Activated gamma-delta T cell (primary cell): ENCODE measurements around the gene ROS1.

ENCODE experiments used
- DNase-seq: peaks from one replicate; lab custom pipeline; 2025; lab: John Stamatoyannopoulos, UW

ROS1 gene

DNA sequence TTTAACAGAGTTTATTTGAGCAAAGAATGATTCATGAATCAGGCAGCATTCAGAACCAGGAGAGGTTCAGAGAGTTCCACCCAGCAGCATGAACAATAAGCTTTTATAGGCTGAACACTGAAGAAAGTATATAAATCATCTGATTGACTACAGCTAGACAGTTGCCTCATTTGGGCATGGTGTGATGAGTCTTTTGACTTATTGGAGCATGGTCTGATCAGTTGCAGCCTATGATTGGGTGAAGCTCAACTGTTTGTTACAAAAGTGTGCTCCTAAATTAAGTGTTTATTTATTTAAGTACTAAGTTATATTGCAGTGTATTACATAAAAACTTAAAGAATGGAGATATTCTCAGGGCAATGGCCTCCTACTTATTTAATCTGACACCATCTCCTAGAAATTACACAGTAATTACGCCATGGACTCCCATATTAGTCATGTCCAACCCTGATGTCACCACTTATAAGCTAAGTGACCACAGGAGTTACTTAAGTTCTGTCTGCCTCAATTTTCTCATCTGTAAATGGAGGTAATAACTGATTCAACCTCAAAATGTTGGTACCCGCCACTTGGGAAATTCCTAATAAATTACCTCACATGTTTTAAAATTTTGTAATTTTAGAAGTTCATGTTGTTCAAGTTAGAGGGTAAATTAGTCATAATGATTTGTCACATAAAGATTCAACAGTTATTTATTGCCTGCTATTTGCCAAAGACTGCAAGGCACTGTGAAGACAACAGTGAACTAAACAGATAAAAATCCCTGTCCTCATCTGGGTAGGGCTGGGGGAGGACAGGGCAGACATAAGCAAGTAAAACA, 15.2 kb upstream of the ROS1 start:
- no peak for DNase-seq

DNA sequence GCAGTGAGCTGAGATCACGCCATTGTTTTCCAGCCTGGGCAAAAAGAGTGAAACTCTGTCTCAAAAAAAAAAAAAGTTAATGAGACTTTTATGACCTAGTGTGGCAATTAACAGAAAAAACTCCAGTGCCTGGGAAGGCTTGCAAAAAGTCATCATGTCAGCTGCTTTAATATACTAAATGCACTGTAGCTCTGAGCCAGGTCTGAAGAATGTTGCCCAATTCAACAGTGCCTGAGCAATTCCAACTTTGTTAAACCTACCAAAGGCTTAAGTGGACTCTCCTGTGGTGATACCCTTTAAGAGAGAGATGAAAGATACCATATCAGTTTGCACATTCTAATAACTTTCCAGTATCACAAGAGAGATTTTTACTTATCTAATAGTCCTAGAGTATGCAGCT, 6.5 kb upstream of the ROS1 start:
- DNase-seq: no peak

DNA sequence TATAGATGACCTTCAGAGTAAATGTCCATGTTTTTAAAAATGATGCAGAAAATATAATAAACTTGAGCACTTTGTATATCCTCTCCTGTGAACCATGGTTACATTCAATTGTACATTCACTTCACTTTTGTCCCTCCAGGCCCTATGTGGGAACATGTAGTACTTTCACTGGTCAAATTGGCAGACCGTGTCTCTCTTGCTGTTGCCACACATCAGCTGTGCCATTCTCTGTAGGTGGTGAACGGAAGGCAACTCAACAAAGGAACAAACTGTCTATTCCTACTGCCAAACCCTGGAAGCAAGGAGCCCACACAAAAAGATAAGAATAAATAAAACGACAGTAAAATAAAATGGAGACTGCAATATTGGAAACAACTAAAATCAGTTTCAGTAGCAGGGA, 2.0 kb downstream of the ROS1 start:
- no peak for DNase-seq

DNA sequence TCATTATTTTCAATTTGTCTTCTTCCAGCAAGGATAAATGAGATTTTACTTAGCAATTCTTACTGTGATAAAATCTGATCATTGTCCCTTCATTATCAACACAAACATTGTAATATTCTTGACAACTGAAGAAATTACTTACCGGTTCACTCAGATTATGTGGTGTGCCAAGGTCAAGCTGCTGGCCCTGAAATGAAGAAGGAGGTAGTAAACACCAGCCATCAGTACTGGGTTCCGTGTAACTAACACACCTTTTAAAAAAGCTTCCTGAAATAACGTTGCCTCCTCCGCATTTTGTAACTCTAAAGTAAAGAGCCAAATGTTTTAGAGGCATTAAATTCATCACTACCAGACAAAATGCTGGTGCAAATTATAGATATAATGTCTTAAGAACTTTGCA, 7.4 kb downstream of the ROS1 start:
- no peak for DNase-seq

DNA sequence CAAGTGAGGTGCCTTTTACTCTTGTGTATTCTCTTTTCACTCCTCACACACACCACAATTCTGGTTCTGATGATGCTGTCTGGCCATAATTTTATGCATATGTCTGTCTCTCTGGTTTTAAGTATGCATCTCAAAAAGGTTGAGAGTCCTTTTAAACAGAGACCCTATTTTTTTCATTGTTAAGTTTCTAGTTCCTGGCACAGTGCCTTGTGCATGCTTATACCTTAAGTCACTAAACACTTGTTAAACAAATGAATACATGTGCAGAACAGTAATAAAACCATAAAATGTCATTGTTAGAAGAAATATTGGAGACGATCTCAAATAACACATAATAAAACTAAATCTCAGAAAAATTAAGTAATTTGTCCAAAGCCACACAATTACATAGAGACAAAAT, 7.9 kb downstream of the ROS1 start:
- no peak for DNase-seq

DNA sequence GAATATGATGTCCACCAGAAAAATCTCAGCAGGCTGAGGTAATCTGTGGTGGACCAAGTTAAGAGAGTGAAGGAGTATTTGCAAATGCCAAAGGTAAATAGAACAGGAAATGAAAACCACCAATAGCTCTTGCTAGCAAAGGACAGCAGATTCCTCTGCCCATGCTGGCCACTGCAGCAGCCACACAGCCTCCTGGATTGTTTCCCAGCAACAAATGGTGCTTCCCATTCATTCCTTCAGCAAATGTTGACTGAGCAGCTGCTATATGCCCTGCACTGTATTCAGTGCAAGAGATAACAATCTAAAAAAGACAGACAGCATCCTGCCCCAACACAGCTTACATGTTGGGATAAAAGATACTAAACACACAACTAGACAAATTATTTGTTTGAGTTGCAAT, 11.0 kb downstream of the ROS1 start:
- no peak for DNase-seq

DNA sequence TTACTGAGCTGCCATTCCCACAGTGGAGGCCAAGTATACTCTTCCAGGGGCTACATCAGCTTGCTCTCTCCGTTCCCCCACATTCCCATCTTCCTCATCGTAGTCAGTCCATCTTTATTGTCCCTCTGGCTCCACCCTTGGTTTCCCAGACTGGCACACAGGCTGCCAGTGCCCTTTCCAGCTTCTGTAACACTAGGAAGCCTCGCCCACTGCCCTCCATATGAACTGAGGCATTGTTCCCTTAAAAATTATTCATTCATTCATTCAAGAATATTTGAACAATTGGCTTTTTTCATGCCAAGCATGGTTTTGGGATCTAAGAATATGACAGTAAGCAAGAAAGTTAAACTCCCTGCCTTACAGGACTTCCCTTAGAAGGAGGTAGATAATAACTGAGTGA, 14.3 kb downstream of the ROS1 start:
- DNase-seq: no peak

DNA sequence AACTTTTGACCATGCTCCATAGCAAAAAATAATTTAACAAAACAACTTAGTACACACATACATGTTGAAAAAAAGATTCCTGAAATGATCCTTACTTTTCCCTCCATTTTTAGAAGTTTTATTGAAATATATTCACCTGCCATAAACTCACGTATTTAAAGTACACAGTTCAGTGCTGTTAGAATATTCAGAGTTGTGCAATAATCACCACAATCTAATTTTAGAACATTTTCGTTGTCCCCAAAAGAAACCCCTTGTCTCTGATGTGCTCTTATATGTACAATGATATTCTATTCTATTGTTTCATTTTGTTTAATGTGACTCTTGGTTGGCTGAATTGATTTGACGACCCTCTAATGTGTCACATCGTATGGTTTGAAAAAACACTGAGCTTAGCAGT, 15.9 kb downstream of the ROS1 start:
- DNase-seq: no peak

DNA sequence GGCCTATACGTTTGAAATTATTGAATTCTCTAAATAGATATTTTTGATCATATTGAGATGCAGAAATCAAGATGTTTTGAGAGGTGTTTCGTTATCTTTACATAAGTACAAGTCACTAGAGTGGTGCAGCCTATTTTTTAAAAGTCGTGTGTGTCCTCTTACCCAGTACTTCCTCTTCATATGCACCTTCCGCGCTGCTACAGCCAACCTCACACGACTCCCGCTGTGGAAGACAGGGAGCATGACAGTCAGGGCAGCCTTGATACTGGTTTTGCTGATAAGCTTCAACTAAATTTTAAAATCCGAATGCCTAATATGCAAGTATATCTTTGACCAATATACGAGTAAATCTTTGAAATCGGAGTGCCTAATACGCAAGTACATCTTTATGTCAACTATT, 16.3 kb downstream of the ROS1 start:
- DNase-seq: no peak

DNA sequence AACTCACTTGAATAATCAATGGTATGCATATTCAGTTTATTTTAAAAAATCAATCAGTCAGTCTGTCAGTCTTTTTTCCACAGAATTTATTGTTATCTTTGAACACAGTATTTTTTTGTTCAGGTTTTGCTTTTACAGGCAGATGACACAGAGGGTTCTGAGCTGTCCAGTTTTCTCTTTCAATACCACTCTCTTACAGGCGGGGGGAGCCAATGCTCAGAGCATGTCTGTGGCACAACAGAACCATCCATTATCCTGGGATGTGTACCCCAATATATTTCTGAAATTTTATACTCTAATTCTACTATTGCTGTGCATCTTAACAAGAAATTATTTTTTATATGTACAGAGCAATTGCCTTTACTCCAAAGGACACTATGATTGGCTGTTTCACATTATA, 21.2 kb downstream of the ROS1 start:
- DNase-seq: no peak

DNA sequence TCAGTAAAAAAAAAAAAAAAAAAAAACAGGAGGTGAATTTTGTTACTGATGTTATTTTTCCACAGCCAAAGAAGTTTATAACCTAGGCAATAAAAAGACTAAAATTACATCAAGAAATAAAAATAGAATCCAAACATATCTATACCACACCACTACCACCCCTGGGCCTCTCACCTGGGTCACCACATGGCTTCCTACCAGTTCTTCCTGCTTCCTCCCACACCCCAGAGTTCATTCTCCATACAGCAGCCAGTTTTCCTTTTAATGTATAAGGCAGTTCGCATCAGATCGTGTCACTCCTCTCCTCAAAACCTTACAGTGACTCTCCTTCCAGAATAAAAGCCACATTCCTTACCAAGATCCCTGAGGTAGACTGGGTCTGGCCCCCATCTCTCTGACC, 23.9 kb downstream of the ROS1 start:
- no peak for DNase-seq

DNA sequence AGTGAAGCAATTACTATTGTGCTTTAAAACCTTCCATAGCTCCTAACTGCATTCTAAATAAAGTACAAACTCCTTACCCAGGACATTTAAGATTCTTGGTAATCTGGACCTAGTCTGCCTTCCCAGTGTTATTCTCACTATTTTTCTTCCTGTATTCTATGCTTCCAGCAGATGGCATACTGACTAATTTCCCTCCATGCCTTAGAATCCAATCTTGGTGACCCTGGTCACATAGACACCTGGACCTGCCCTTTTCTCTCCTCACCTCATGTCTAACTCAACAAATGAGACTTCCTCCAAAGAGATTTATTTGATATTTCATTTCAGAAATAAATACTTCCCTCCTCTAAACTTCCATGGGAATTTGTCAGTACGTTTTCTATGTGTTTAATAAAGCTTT, 25.8 kb downstream of the ROS1 start:
- no peak for DNase-seq

DNA sequence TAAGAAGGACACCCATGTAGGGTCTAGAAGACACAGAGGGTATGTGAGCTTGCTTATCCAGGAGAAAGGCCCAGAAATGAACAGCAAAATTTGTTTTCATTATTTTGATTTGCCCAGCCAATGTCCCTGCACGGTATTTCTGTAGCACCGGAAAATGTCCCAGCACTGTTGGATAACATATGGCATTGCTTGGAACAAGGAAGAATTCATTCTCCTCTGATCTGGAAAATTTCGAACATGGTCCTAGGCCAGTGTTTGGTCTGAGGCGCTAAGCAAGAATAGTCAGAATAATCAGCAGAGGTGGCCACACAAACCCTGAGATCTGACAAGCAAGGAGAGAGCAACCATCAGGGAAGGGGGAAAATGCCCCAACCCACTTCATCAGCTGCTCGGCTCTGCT, 26.6 kb downstream of the ROS1 start:
- no peak for DNase-seq

DNA sequence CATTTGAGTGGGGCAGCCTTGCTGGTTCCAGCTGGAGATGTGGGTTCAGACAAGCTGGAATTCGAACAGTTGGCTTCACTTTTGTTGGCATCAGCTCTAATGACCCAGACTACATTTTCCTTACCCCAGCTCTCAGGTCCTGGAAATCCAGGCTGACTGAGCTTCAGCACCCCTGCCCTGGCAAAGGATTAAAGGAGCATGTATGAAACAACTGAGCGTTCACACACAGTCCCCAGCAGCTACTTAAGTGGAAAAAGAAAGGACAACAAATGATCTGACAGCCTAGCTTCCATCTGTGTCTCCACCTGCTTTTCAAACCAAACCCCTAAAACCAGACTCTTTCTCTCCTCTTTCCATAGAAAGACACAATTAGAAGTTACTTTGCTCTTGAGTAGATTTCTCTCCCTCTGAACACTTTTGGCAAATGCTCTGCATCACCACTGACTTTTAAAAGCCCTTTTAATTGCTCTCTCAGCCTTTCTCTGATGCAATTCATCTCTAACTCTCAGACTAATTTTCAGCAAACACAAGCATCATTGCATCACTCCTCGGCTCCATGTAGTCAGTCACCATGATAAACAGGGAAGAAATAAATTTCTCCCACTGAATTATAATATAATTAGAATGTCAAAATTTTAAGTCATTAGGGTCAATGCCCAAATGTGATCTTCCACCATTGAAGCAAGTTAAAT, 28.1 kb downstream of the ROS1 start:
- DNase-seq: no peak

DNA sequence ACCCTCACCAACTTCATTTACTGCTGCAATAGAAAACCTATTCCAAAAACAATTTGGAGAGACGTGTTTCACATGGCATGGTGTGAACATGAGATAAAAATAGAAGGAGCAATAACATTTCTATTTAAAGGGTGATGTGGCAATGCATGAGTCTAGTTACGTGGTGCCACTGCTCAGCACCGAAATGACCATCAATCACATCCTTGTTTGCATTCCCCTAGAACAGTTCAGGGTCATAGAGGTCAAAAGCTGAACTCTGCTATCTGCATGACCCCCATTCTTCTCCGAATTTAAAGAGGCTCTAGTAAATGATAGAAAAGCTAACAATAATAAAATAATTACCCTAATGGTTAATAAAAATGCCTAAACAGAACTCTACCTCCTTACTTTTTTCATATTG, 29.5 kb downstream of the ROS1 start:
- no peak for DNase-seq

DNA sequence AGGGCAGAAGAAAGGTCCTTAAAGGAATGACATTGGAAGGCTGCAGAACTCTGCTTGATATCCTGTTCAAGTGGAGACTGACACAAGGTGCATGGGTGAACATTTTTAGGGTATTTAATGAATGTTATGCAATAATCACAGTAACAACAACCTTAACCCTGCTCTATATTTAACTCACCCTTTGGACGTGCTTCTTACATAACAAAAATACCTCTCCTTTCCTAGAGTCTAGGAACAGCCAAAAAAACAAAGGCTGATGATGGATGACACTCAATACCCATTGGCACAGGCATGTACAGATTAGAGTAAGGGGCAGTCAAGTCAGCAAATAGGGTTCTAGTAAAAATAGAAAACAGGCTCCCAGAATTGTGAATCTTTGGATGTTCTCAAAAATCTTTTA, 30.6 kb downstream of the ROS1 start:
- DNase-seq: no peak

DNA sequence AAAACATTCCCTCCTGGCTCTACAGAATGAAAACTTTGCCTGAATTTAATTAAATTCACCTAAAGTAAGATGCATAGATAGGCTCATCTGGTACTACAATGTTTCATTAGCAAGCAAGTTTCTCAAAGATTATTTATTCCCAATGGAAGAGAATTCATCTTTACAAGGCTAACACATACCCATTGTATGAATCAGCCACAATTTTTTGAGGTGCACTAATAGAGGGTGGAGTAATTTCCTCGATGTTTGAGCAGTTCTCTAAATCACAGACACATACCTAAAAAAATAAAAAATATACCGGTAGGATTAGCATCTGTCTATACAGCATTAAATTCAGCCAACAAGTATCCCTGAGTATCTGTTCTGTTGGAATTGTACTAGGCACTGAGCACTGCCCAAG, 32.7 kb downstream of the ROS1 start:
- no peak for DNase-seq

DNA sequence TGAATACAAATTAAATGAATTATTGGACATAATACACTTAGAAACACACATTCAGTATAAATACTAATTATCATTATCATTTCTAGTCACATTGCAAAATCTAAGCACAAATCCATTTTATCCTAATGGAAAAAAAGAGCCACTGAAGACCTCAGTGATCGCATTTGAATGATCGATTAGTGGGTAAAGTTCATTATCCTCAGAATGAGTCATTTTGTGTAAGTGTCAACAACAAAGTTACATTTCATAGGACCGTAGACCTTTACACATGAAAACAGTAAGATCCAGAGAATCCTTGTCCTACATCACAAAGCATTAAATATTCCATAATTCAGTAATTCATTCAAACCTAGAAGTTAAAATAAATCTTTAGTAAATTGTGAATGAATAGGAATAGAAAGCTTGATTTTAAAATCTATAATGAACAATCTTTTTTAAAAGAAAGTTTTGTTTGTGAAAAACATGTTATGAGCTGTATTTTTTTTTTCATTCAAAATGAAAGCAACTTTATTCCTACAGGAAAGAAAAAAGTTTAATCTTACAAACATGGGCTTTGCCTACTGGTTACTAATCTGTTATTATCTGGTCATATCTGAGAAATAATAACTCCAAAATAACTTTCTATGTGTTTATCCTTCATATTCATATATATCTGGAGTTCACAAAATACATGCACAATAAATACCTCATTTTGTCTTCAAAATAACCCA, 33.7 kb downstream of the ROS1 start:
- no peak for DNase-seq

DNA sequence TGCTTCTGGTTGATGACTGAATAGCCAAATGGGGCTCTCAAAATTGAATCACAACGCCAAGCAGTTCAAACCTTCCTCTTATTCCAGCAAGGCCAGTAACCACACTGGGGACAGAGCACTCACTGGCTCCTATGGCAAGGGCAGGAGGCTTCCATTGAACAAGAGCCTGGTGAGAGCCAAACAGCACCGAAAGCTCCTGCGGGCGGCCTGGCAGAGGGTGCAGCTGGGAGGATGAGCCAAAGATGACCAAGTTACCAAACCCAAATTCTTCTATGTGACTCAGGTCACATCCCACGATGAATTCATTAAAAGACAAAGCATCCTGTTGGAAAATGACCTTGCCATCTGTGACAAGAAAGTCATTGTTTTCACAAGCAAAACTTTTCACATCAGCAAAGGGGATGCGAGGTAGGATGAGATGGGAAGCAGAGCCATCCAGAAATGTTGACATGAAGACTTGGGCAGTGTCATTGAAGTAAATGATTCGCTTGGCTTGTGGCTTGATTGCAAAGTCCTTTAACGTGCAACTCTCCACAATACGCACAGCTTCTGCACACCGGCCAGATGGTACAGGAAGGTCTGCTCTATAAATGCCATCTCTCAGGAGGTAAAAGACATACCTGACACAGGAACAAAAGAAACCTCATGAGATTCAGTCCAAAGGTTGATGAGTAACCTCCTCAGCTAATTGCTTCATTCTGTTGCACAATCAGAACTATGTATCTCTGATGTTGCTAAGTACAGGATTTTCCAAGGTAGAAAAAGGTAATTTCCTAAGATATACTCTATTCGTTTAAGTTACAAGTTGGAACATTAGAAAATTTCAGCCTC, 36.3 kb downstream of the ROS1 start:
- no peak for DNase-seq

DNA sequence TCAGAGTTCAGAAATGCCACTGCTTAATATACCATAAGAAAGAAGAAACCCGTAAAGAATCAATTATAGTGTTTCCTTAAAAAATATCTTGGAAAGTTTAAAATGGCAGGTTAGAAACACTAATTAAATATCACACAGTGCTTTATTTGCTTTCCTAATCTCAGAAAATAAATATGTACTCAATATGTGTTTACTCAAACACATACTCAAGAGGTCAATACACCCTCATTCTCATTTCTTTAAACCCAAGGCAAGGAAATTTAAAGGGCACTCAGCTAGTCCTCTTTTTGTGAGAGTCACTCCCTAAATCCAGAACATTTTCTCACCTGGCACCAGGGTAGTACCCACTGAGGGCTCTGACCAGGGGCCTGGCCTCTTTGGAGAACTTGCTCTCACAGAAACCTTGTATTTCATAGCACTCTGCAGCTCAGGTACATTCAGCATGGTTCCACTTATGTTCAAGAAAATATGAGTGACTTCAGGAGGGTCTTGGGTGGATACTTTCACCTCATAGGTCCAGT, 38.2 kb downstream of the ROS1 start:
- no peak for DNase-seq

DNA sequence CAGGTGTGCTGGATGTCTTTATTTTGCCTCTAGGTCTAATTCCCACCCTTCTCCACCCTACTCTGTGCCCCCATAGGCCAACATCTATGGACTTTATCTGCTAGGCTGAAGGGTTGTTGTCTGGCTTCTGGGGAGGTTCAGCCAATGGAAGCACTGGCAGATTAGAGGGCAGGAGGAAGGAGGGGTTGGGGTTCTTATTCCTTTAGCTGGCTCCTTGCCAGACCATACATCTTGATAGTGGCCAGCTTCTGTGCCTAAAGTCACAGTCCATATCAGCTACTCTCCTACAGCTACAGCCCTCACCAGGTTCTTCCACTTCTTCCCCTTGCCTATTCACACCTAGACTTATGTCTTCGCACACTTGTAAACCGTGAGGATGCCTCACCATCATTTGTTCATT, 41.1 kb downstream of the ROS1 start:
- no peak for DNase-seq

DNA sequence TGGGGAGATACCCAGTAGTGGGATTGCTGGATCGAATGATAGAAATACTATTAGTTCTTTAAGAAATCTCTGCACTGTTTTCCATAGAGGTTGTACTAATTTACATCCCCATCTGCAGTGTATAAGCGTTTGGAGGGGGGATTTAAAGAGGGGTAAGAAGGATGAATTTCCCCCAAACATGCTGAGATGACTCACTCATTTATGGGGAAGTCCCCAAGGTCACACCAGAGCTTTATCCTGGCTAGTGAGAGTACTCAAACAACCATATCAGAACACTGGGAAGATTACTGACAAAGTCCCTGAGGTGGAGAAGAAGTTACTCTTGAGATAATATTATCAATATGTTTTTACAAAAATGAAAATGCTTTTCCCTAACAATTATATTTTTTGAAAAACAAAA, 44.0 kb downstream of the ROS1 start:
- no peak for DNase-seq
